HG02840 (cell line): Measurements from ENCODE around the gene GPATCH3.
"Not testable (repeated sequence)": the region's sequence is repeated elsewhere in the genome, so short reads cannot be mapped to it uniquely, and the experiment has no call there.

Source experiments
- ATAC-seq: cut with Tn5 transposase; IDR thresholded peaks from one replicate; pipeline ENCODE4 v1.9.1; 2021; ENCODE audit warnings: mild to moderate bottlenecking, moderate library complexity, moderate number of reproducible peaks; ENCODE audit not compliant: unreplicated experiment, low FRiP score

Gene GPATCH3

GRCh38 chr1:26874896-26875295 is 25.4 kb downstream of the GPATCH3 start:
- no peak for ATAC-seq

DNA sequence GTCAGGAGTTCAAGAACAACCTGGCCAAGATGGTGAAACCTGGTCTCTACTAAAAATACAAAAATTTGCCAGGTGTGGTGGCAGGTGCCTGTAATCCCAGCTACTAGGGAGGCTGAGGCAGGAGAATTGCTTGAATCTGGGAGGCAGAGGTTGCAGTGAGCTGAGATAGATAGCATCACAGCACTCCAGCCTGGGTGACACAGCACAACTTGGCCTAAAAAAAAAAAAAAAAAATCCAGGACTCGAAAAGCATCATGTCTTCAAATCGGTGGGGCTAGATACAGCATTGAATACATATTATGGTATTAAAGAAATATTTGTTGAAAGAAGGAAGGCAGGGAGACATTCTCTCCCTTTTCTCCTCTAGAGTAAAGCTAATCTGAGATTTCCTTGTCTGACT is 27.2 kb downstream of the GPATCH3 start:
- ATAC-seq: not testable (repeated sequence)

DNA sequence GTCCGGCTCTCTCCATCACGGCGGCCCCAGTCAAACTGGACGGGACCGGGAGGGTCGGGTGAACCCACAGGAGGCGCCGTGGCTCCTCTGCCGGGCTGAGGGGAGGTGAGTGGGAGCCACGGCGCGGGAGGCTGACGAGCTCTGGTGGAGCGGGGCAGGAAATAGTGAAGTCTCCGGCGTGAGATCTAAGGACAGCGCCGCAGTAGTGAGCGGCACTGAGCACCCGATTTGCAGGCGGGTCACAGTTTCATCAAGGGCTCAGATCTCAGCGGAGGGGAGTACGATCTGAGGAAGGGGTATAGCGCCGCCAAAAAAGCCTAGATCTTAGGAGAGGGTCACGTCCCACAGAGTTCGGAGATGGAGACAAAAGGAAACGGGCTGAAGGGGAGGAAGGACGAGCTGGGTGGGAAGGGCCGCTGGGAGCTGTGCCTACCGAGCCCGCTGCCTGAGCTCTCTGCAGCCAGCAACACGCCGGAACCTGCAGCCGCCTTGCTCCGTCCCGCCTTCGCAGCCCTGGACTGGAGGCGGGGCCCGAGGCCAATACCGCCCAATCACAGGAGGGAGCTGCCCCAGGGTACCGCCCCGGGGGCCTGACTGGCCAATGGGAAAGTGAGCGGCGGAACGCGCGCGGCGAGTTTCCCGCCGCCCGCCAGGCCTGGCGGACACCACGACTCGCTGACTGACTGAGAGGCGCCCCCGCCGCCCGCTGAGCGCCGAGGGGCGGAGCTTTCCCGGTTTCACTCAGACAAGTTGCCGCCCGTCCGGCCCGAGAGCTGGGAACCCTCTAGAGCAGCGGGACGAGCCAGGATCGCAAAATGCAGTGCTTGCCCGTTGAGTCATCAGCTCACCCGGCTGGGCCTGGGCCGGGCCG is 35.4 kb downstream of the GPATCH3 start:
- peak; percentile 93 for ATAC-seq

DNA sequence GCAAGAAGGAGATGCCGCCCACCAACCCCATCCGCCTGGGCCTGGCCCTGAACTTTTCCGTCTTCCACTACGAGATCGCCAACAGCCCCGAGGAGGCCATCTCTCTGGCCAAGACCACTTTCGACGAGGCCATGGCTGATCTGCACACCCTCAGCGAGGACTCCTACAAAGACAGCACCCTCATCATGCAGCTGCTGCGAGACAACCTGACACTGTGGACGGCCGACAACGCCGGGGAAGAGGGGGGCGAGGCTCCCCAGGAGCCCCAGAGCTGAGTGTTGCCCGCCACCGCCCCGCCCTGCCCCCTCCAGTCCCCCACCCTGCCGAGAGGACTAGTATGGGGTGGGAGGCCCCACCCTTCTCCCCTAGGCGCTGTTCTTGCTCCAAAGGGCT is 36.6 kb downstream of the GPATCH3 start:
- no peak for ATAC-seq

DNA sequence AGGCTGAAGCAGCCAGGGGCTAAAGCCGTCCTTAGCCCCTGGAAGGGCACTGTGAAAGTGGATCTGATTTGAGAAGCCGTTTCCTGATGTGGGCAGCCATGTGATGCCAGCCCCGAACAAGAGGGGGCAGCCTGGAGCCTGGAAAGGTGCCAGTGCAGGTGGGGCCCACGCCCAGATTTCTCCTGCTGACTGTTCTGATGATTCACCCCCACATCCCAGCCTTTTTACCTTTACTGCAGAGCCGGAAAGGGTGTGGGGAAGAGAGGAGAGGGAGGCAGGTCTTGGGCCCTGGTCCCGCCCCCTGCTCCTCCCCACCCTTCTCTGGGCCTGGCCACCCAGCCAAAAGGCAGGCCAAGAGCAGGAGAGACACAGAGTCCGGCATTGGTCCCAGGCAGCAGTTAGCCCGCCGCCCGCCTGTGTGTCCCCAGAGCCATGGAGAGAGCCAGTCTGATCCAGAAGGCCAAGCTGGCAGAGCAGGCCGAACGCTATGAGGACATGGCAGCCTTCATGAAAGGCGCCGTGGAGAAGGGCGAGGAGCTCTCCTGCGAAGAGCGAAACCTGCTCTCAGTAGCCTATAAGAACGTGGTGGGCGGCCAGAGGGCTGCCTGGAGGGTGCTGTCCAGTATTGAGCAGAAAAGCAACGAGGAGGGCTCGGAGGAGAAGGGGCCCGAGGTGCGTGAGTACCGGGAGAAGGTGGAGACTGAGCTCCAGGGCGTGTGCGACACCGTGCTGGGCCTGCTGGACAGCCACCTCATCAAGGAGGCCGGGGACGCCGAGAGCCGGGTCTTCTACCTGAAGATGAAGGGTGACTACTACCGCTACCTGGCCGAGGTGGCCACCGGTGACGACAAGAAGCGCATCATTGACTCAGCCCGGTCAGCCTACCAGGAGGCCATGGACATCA is 37.2 kb downstream of the GPATCH3 start, which contains the start of gene SFN:
SFN (plus strand) TSS at position 369 of the 904 bp plus-strand sequence; CDS start at position 433, 64 bp downstream.
- ATAC-seq: no peak

- ATAC-seq: no peak
These were observed 38.3 kb downstream of the GPATCH3 start for GRCh38 chr1:26861889-26862378.

DNA sequence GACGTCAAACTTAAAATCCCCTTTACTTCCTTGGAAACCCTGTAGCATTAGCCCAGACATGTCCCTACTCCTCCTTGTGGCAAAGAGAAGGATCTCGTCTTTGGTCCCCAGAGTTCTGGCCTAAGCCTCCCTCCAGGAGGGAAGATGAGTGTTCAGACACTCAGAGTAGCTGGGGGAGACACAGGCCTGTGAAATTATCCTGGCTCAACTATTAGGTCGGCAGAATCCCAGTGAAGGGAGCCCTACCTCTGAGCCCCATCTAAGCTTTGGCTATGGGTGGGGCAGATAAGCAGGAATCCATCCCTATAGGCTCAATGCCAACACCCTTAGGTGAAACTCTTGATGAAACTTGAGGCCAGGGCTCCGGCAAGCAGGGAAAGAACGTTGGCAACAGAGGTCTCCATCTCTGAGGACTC is 39.0 kb downstream of the GPATCH3 start:
- ATAC-seq: no peak

GRCh38 chr1:26858891-26859640 is 41.2 kb downstream of the GPATCH3 start:
- ATAC-seq: no peak

- ATAC-seq: no peak
These were observed 42.1 kb downstream of the GPATCH3 start for GRCh38 chr1:26858160-26858559.

GRCh38 chr1:26857473-26858060 is 42.7 kb downstream of the GPATCH3 start:
- no peak for ATAC-seq

- no peak for ATAC-seq
These were observed 43.4 kb downstream of the GPATCH3 start for GRCh38 chr1:26856604-26857469.

GRCh38 chr1:26856181-26856580 is 44.1 kb downstream of the GPATCH3 start:
- ATAC-seq: no peak

DNA sequence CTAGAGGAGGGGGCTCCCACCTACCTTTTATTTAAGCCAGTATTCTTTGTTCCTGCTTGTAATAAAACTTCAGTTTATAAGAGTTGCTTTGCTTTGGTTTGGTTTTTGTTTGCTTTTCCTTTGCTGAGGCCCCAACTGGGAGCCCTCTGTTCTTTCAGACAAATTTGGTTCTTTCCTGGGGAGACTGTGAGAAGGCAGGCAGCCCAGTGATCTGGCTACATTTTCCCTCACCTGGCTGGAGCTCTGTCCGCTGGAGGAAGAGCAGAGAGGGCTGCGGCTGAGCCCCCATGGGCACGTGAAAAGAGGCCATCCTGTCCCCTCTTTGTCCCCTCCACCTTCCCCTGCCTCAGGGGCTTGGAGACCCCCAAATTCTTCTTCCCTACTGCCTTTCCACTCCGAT is 44.6 kb downstream of the GPATCH3 start:
- ATAC-seq: no peak

DNA sequence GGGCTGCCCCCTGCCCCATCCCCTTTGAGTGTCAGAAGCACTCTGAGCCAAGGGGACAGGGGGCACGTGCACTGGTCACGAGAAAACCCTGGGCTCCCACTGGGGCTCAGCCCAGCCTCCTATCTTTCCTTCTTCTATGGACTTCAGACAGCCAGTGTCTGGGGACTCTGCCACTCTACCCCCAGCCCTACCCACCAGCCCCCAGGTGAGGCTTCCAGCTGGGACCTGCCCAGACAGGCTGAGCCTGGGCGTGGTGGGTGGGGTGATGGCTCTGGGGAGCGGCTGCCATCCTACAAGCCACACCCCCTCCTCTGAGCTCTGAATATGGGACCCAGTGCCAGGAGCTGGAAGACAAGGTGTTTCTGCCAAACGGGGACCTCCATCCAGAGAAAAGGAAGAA is 45.4 kb downstream of the GPATCH3 start:
- no peak for ATAC-seq

GRCh38 chr1:26853600-26853999 is 46.7 kb downstream of the GPATCH3 start:
- ATAC-seq: no peak

DNA sequence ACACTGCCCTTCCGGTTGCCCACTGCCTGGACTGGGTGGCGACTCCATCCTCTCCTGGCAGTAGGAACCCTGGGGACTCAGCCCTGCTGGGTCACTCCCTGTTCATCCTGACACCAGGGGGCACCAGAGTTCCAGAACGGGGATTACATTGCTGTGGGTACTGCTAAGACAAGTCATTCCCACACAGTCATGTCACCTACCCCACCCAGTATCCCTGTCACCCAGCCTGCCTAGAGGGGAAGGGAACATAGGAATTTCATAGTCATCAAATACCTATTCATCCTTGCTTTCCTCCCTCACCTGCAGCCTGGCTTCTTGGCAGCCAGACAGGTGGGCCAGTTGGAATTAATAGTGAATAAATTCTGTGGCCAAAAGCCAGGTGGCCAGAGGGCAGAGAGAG is 47.1 kb downstream of the GPATCH3 start:
- ATAC-seq: no peak

DNA sequence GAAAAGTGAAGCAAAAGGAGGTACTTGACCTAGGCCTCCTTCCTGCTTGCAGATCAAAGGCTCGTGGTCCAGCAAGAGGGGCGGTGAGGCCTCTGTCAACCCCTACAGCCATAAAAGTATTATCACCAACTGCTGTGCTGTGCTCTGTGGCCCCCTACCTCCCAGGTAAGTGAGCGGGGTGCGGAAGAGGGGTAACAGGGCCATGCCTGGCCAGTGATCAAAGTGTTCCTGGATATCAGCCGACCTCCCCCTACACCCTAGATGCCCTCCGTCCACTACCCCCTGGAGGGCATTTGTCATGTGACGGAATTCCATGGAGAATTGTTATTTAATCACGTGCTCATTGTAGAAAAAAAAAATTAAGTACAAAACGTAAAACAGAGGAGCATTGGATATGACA is 47.6 kb downstream of the GPATCH3 start:
- no peak for ATAC-seq

- ATAC-seq: no peak
These were observed 49.1 kb downstream of the GPATCH3 start for GRCh38 chr1:26851106-26851684.
